TTC549 (cell line): Measurements from ENCODE around the gene ATXN7L1.

Experiments used
- FAIRE-seq: peaks from 2 replicates; lab custom pipeline; 2012; peaks lifted over from hg19 to GRCh38; lab: Jason Lieb, UNC

Gene ATXN7L1

DNA sequence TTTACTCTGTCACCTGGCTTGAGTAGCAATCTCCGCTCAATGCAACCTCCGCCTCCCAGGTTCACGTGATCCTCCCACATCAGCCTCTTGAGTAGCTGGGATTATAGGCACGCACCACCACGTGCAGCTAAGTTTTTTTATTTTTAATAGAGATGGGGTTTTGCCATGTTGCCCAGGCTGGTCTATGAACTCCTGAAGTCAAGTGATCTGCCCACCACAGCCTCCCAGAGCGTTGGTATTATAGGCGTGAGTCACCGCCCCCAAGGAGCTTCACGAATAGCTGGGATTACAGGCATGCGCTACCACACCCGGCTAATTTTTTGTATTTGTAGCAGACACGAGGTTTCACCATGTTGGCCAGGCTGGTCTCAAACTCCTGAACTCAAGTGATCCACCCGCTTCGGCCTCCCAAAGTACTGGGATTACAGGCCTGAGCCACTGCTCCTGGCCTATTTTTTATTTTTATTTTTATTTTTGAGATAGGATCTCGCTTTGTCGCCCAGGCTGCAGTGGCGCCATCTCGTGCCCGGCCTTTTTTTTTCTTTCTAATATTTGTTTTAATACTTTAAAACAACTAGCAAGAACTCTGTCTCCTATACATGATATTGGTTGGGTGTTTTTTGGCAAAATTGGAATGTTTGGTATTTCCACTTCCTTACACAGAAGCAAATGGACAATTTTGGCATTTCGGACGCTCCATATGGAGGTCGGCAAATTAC is 296.2 kb downstream of the ATXN7L1 start:
- FAIRE-seq, result no peak

DNA sequence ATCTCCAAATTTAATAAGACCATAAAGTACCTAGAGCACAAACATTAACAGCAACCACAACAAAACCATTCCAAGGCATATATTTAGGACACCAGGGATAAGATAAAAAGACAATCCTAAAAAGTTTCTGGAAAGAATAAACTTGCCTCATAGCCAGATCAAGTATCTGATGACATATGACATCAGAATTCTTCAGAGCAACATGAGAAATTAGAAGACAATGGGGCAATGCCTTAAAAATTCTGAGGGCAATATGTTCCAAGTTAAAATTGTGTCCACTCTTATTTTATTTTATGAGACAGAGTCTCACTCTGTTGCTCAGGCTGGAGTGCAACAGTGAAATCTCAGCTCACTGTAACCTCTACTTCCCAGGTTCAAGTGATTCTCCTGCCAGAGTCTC is 297.9 kb downstream of the ATXN7L1 start:
- no peak for FAIRE-seq

- no peak for FAIRE-seq
These were observed 299.1 kb downstream of the ATXN7L1 start for GRCh38 chr7:105577251-105577650.

- FAIRE-seq, result no peak
These were observed 304.5 kb downstream of the ATXN7L1 start for GRCh38 chr7:105571891-105572290.

GRCh38 chr7:105567821-105568220 is 308.6 kb downstream of the ATXN7L1 start:
- no peak for FAIRE-seq

DNA sequence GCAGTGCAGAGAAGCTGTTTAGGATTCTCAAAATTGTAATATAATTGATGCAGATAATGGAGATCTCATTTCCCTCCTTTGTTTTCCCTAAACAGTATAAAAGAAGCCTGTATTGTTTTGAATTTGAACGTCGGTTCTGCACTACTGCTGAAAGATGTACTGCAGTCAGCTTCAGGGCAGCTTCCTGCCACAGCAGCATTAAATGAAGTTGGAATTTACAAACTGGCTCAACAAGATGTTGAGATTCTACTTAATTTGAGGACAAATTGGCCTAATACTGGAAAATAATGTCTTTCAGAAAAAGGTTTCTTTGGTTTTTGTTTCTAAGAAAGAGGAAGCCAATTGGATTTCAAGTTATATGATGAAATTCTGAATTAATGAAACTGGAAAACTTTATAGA is 309.4 kb downstream of the ATXN7L1 start:
- no peak for FAIRE-seq

DNA sequence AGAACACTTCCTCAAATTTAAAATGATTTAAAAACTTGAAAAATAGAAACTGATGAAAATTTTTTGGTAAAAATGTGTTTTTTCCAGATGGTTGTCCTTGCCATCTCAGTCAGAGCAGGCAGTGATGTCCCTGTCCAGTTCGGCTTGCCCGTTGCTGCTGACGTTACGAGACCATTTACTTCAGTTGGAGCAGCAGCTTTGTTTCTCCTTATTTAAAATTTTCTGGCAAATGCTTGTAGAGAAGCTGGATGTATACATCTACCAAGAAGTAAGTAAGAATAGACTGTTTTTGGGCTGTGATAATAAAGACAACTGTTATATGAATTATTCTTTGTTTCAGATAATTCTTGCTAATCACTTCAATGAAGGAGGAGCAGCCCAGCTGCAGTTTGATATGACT is 311.2 kb downstream of the ATXN7L1 start:
- FAIRE-seq, result no peak

GRCh38 chr7:105559926-105560325 is 316.5 kb downstream of the ATXN7L1 start:
- no peak for FAIRE-seq
